HG03159 (cell line): ENCODE data around the gene BRINP2.

Source experiments
- ATAC-seq: cut with Tn5 transposase; IDR thresholded peaks from one replicate; pipeline ENCODE4 v1.9.1; 2021; ENCODE audit warnings: mild to moderate bottlenecking, moderate library complexity; ENCODE audit not compliant: unreplicated experiment

Gene BRINP2

DNA sequence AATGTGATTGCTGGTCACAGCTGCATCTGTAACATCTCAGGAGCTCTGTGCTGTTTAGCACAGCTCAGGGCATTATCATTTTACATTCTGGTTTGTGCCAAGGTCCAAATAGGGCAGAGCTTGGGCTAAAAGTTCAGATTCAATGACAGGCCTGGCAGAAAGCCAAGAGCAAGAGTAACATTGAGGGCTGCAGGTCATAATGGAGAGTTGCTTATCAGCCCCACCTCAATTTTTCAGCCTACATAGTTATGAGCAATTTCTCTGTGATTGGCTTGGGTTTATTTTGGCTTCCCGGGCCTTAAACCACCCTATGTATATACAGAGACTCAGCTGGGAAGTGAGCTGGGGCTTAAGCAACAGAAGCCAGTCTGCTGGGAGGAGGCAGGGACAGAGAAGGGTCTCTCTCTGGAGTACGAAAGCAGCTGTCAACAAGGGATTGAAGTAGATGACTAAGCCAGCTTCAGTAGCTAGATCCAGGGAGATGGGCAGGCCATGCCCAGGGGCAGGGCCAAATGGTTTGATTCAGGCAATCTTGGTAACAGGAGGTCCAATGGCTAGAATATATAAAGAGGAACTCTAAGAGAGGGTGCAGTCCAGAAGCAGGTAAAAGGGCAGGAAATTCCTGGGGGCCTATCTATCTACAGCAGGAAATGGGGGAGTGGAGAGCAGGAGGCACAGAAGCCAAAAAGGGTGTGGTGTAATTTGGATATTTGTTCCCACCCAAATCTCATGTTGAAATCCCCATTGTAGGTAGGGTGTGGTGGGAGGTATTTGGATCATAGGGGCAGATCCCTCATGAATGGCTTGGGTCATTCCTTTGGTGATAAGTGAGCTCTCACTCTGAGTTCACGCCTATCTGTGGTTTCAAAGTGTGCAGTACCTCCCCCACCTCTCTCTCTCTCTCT lies 49.0 kb downstream of the BRINP2 start:
- no peak for ATAC-seq

DNA sequence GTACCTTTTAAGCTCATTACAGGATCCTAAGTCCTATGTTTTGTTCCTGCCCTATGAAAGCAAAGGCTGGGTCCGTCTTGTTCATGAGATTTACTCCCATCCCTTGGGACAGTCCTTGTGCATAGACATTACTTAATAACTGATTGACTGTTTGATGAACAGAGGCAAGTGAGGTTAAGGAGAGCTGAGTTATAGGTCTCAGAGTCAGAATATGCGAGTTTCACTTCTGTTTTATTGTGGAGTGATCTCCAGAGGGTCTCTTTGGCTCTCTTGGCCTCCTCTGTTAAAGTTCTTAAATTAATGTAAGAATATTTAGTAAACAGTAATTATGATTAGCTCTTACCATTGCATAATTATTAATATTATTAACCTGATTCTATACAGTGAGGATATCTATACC lies 52.6 kb downstream of the BRINP2 start:
- no peak for ATAC-seq

DNA sequence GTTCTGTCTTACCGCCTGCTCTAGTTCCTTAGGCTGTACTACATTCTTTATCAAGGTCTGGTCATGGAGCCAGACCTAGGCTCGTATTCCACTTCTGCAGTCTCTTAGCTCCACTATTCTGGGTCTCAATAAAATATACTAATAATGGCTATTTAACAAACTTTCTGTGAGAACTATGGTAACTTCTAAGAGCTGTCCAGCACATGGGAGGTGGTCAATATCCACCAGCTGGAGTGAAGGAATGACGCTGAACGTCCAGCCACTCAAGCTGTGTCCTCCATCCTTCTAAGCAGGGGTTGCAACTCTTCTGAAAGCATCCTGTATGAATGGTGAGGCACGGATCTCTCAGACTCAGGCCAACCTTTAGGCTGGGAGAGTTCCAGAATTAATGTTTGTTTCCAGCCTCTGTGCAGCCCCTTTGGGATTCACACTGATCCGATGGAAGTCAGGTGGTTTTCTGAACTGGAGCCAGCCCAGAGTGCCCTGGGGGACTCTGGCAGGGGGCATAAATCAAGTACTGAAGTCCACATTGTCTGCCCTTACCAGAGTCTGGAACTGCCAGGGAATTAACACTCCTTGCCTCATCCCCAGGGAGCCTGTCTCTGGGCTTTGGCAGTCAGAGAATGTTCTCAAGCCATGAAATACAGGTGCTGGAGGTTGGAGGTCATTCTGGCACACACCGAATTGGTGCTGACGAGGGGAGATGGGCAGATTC lies 57.4 kb downstream of the BRINP2 start:
- ATAC-seq, result no peak

DNA sequence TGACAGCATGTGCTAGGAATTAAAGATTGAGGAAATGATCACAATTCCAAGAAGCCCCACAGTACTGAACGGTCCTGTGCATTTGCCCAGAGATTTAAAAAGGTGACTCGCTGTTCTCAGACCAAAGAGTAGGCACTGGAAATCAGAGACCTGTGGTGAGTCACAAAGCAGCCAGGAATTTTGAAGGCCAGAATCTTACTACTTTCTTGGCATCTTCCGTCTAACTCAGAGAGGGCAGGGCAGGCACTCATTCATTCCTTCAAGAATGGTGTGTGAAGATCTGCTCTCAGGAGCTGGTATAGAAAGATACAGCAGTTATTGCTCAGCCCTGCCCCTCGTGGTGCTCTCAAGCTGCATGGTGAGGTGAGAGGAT lies 57.9 kb downstream of the BRINP2 start:
- no peak for ATAC-seq

DNA sequence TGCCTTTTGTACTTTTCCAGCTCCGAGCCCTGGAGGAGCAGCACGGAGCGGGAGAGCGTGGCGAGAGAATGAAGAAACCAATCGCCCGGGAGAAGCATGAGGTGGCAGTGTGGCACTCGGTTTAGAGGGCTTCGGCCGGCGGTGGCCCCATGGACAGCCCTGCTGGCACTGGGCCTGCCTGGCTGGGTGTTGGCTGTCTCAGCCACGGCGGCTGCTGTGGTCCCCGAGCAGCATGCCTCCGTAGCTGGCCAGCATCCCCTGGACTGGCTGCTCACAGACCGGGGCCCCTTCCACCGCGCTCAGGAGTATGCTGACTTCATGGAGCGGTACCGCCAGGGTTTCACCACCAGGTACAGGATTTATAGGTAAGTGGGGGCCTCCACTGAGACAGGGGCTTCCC lies 59.0 kb downstream of the BRINP2 start:
- ATAC-seq, result no peak

DNA sequence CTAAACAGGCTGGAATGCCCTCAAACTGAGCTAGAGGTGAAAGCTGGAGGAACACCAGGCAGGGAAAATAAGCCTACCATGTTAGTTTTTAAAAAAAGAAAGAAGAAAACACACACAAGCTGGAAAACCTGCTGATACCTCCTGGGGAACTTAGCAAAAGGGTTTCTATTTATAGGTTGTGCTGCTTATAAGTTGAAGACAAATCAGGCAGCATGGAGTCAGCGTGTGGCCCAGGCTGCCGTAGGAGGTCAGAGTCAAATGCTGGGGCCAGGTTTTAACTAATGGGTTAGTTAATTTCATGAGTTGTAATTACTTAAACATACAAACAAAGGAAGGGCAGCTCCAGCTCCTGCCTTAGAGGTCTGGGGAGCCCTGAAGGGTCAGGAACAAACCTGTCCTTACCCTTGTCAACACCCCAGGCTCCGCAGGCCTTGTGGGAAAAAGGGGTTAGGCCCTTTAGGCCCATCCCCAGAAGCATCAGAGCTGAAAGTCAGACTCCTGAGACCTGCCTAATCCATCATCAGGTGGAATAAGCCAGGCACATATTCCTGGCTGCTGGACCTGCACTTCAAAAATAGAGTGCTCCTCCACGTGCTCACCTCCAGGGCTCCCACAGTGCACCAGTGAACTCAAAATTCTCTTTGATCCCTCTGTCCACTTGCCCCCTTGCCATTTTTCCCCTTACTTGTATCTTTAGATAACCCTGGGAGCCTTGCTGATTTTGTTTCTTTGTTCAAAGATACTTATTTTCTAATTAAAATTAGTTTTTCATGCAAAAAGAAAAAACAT lies 59.7 kb downstream of the BRINP2 start:
- ATAC-seq, result no peak

DNA sequence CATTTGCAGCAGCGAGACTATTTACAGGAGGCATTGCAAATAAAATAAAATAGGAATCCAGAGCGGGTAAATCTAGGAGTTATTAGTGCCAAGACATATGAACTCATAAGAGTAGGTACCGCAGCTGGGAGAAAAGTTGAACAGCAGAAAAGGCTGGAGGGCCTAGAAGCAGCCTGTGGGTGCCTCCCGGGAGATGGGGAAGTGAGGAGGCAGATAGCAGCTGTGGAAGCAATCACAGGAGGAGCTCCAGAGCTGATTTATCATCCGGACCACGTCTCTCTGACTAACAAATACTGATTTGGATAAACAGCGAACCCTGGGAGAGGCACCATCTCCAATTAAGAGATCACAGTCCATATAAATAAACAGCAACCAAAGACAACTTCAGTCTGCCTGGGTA lies 64.6 kb downstream of the BRINP2 start:
- no peak for ATAC-seq

DNA sequence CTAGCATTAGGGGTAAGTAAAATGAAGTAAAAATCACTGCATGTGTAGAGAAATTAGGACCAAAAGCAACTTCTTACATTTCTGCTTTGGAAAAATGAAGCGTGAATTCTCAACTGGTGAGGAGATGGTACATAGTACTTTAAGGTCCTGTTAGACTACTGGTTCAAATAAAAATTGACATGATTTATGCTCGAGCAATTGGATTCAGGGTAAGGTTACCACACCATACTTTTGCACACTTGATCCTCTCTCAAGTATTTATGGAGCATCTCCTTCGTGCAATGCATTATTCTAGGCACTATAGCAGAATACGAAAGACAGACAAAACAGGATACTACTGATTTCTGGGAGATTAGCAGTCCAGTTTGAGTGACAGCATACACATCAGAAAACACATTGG lies 66.2 kb downstream of the BRINP2 start:
- no peak for ATAC-seq

DNA sequence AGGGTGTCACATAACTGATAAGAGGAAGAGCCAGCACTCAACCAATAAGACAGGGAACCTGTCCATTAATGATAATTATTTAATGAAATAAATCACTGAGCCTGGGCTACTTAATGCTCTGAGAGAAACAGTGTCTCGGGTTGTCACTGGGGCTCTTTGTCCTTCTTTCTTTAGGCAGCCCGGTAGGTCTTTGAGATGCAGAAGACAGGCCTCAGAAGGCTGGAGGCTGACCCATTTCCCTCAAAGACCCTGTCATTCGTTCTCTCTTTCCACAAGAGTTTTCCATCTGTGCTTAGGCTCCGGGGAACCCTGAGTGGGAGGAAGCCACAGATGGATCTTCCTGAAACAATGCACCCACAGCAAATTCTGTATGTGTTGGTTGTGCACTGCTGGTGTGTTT lies 68.2 kb downstream of the BRINP2 start:
- ATAC-seq, result no peak

DNA sequence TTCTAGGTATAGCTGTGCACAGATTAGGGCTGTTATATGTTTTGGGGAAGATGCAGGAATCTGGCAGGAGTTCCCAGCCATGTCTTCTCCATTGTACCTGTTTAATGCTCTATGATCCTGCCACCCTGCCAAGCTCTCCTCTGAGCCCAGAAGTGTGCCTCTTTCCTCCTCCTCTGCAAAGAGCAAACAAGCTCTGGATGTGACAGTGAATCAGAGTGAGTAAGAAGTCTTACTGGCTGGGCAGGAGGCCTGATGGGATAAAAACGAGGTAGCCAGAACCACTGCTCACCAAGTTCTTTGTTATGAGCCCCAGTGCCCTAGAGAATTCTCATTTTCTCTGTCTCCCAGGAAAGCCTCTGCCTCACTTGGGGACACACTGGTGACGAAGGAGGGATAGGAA lies 69.0 kb downstream of the BRINP2 start:
- no peak for ATAC-seq

DNA sequence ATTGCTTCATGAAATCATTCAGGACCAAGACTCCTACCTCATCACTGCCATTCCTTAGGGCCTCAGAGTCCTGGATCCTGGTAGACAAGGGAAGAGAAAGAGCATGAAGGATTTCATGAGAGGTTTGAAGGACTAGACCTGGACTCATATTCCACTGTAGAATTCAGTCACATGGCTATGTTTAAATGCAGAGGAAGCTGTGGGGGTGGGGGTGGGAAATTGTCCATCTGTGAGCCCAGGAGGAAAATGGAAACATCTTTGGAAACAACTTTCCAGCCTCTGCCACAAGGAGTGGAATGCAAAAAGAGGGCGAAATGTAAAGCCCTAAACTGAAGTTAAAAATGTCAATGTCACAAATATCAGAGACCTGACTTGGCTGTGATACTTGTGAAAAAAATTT lies 73.0 kb downstream of the BRINP2 start:
- ATAC-seq, result no peak

DNA sequence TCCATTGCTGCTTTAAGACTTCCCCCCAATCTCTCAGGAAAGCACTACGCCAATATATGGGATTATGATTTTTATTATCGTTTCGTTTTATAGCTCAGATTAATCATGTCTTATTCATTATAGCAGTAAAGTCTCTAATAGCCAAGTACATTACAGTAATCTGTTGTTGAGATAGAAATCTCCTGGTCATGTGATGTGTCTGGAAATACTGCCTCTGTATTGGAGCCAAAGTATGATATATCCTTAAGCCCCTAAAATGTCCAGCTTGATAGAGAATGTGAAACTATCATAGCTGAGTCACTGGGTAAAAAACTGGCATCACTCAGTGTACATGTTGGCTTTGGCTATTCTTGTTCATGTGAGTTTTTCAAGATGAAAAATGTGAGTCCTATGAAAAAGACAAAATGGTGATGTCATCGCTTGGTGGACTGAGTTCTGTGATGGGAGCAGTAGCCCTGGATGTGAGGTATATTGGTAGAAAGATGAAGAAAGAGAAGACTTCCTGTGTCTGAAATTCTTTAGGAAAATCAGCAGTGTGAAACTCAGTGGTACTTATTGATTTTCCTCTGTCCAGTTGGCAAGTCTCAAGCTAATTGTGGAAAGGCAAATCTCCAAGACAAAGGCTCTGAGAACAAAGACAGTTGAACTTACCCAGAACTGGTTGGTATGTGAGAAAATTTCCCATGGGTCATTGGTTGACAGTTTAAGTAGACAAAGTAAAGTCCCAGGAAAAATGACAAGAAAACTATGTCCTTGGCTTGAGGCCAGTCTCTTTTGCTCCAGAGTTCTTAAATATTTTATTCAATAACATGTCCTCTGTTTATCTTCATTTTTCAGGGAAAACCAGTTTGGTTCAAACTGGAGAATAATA lies 76.2 kb downstream of the BRINP2 start:
- no peak for ATAC-seq

DNA sequence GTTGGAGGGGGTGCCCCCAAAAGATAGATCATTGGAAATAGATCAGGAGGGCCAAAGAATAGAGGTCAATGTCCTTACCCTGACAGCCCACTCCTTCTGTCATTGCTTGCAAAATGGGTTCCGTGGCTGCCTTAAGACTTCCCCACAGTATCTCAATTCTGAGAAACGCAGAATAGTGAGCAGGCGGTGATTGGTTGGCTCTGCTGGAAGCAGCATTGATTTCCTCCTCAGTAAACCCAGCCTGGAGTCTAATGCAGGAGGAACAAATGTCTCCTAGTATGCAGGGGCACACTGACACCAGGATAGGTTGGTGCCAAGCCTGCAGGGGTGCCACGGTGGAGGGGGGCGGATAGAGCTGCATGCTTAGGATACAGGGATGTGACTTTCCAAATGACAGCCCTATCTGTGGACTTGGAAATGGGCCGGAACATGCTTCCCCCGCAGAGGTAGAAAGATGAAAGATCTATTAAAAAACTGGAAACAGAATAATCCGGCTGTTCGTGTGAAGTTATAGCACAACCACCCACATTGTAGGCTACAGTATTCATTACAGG lies 76.9 kb downstream of the BRINP2 start:
- ATAC-seq, result no peak

DNA sequence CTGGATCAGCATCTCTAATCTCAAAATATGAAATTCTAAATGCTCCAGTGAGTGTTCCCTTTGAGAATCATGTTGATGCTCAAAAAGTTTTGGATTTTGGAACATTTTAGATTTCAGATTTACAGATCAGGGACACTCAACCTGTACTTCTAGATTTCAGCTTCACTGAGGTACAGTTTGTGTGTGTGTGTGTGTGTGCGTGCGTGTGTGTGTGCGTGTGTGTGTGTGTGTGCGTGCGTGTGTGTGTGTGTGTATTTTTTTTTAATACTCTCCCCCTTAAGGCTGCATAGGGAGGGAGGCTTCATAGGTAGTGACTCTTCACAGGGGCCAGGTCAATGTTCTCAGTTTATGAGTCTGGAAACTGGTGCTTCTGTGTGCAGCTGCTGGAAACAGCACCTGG lies 77.5 kb downstream of the BRINP2 start:
- no peak for ATAC-seq

DNA sequence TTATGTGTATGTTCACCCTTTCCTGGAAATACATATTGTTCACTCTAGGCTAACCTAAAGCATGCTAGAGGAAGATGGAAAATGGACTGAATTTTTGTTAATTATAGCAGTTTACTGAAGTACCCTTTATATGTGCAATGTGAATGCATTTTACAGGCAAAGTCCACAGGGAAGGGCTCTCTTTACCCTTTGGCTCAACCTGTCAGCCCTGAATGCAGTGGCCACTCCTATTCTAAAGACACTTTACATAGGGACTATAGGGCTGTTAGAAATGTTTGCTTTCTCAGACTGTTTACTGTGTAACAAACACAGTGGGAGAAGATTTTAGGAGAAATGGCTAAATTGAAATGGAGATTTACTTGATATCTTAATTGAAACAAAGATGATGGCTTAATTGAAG lies 78.5 kb downstream of the BRINP2 start:
- ATAC-seq, result no peak

DNA sequence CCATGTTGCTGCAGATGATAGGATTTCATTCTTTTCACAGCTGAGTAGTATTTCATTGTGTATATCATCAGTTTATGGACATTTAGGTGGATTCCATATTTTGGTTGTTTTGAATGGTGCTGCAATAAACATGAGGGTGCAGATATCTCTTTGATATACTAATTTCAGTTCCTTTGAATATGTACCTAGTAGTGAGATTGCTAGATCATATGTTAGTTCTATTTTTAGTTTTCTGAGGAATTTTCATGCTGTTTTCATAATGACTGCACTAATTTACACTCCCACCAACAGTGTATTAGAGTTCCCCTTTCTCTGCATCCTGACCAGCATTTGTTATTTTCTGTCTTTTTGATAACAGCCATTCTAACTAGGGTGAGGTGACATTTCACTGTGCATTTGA lies 82.1 kb downstream of the BRINP2 start:
- ATAC-seq, result no peak

DNA sequence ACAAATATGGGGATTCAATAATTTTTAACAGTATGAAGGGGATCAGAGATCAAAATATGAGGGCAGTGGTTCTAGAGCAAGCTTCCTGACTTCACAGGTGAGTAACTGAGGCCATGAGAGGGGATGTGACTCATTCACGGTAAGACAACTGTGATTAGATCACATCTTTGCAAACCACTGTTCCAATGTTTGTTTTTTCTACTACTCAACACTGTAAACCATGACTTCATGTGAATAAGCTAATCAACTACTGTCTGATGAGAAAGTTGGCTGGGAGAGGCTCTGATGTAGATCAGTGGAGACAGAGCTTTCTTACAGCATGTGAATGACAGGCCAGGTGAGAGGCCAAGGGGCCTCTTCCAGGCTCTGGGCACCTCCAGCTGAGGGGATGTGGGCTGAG lies 84.7 kb downstream of the BRINP2 start:
- ATAC-seq, result no peak

DNA sequence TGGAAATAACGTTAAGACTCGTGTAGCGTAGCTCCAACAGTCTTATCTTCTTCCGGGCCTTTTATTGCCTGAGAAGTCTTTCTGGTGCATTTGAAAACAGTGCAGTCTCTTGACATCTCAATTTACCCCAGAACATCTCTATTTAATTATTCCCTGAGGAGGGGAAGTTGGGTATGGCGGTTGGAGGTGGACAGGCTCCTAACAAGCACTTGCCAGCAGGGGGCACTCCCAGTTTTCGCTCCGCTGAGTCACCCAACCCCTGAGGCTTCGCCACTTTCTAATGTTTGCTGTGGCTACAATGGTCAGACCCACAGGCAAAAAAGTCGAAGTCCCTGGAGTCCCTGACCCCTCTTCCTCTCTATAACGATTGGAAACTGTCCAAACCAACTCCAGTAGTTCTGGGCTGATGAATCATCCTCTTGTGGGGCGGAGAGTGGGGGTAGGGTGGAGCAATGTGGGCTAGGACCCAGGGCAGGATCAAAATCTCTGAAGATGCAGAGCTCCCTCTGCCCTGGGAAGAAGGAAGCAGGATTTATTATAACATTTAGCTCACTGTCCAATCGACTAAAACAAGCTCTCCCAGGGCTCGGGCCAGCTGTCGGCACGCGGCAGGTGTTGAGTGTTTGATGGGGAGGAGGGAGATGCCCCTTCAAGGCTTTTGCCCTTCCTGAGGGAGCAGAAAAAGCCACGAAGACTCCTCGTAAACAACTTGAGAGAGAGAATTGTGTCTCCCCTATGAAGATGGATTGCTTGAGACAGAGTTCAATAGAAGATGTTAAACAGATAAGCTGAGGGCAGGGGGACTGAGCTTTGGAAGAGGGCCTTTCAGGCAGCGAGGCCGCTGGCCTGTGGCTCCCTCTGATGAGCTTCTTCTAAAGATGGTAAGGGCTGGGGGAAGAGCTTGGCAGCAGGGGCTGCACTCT lies 85.7 kb downstream of the BRINP2 start:
- peak; percentile 68 for ATAC-seq

DNA sequence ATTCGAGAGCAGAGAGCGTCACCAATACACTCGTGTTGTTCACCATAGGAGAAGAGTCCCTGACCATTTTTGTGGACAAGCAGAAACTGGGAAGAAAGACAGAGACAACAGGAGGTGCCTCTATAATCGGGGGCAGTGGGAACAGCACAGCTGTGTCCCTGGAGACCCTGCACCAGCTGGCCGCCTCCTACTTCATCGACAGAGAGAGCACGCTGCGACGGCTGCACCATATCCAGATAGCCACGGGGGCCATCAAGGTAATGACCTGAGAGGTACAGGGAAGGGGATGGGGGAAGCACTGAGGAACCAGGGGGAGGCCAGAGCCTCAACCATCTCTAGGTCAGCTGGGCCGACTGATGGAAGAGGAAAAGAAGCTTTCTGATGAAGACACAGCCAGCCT lies 86.4 kb downstream of the BRINP2 start:
- no peak for ATAC-seq
